Astrocyte of the cerebellum (primary cell): Measurements from ENCODE around the gene CHPT1.

Experiments
- DNase-seq: peaks from one replicate; pipeline ENCODE4 v3.0.0-alpha.2; 2011; ENCODE audit warnings: low read depth
- H3K4me3 ChIP-seq: 2 replicates; pipeline ENCODE4 v1.5.1; 2011; ENCODE audit warnings: mild to moderate bottlenecking, low read depth, low read length, moderate library complexity
- CTCF ChIP-seq: IDR thresholded peaks from 2 replicates; pipeline ENCODE4 v1.5.1; 2012; ENCODE audit warnings: low read length, low read depth, moderate library complexity, mild to moderate bottlenecking; ENCODE audit errors: missing control alignments
- in situ Hi-C: cut with HindIII; loops from 2 replicates; pipeline ENCODE4 v1.10.0; 2017; ENCODE audit warnings: low sequenced_read_pairs

CHPT1 gene

GRCh38 chr12:101714877-101715444 lies 17.5 kb downstream of the CHPT1 start:
- TF ChIP-seq CTCF, result no peak
- H3K4me3 ChIP-seq, result no peak overlapping the region
- no peak for DNase-seq
- in situ Hi-C loops, result no loop called here

GRCh38 chr12:101719566-101719965 lies 22.1 kb downstream of the CHPT1 start:
- no peak for DNase-seq
- TF ChIP-seq CTCF, result no peak
- H3K4me3 ChIP-seq, result no peak overlapping the region
- in situ Hi-C loops, result no loop called here

- DNase-seq, result no peak
- H3K4me3 ChIP-seq, result no peak overlapping the region
- TF ChIP-seq CTCF, result no peak
- in situ Hi-C loops, result no loop called here
Measured at GRCh38 chr12:101720118-101720517, 22.7 kb downstream of the CHPT1 start.

- no peak overlapping the region for H3K4me3 ChIP-seq
- in situ Hi-C loops, result no loop called here
- no peak for TF ChIP-seq CTCF
- no peak for DNase-seq
Measured at GRCh38 chr12:101722392-101722791, 25.0 kb downstream of the CHPT1 start.

GRCh38 chr12:101727098-101727497 lies 29.7 kb downstream of the CHPT1 start:
- no peak overlapping the region for H3K4me3 ChIP-seq
- DNase-seq, result no peak
- in situ Hi-C loops, result no loop called here
- TF ChIP-seq CTCF, result no peak

GRCh38 chr12:101729842-101730241 lies 32.4 kb downstream of the CHPT1 start:
- no peak overlapping the region for H3K4me3 ChIP-seq
- in situ Hi-C loops, result no loop called here
- DNase-seq, result no peak
- TF ChIP-seq CTCF, result no peak

GRCh38 chr12:101732318-101732717 lies 34.9 kb downstream of the CHPT1 start:
- in situ Hi-C loops, result no loop called here
- TF ChIP-seq CTCF, result no peak
- DNase-seq, result no peak
- H3K4me3 ChIP-seq, result no peak overlapping the region
